Measurements from ENCODE around the gene GCK.

The GCK gene

DNA sequence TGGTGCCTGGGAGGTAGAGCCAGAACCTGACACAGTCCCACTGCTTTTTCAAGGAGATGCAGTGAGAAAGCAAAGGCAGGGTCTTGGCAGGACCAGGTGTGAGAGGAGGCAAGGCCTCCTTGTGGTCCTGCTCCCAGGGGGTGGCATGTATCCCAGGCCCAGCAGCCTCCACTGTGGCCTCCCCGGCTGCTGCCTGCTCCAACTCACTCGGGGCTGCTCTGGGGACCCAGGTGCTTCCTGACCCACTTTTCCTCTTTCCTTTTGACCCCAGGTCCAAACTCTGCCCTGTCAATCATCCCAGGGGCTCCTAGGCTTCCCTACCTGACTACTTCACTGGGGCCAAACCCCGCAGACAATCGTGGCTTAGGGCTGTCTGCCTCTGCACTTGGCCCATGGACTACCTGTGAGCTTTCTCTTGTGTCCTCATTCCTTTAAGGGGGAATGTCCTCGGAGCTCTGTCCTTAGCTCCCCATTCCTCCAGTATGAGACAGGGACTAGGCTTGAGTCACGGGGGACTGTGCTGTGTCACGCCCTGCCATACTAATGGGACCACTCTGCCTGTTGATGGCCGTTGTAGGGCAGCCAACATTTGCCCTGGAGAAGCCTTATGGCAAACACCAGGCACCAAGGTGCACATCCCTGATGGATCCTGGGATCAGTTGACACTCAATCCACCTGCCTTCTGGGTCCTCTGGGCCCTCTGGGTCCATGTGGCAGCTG lies 86.2 kb downstream of the GCK start:
- no peak for DNase-seq

- peak; percentile 77 for DNase-seq
These were observed 87.0 kb downstream of the GCK start for GRCh38 chr7:44101966-44102845.

GRCh38 chr7:44101303-44101965 lies 87.8 kb downstream of the GCK start:
- DNase-seq = no peak

DNA sequence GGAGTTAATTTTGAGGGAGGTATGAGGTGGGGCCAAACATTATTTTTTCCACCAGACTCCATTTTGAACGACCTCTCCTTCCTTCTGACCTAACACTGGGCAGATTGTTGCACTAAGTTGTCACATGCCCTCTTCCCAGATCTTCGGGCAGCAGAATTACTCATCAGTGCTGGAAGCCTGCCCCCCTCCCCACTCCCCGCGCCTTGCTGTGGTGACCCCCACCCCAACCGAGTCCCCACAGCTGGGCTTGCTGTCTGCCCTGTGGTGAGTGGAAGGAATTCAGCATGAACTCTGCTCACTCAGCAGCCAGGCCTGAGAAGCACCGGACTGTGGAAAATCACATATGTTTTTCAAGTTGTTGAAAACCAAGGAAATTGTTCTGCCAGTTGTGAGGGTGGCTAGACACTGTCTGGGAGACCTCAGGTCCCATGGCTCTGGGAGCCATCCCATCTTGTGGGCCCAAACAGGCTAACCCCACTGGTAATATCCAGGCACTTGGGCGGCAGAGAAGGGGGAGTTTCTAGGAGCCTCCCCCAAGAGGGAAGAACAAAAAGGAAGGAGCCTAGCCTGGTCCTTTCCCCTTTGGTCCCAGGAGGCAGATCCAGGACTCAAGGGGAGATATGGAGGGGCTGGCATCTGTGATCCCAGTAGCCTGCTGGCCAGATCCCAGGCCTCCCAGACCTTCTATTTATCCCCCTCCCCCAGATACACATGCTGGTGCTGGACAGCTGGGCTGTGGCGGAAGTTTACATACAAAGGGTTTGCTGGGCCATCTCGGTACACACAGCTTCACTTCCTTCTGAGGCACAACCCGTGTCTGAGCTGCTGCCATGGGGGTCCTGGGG lies 88.6 kb downstream of the GCK start:
- peak; percentile 49 for DNase-seq

GRCh38 chr7:44099669-44100068 lies 89.6 kb downstream of the GCK start:
- DNase-seq = peak; percentile 9

- no peak for DNase-seq
These were observed 90.9 kb downstream of the GCK start for GRCh38 chr7:44098092-44099068.

GRCh38 chr7:44097064-44097932 lies 91.9 kb downstream of the GCK start:
- DNase-seq = no peak

GRCh38 chr7:44096326-44096881 lies 92.8 kb downstream of the GCK start:
- no peak for DNase-seq

DNA sequence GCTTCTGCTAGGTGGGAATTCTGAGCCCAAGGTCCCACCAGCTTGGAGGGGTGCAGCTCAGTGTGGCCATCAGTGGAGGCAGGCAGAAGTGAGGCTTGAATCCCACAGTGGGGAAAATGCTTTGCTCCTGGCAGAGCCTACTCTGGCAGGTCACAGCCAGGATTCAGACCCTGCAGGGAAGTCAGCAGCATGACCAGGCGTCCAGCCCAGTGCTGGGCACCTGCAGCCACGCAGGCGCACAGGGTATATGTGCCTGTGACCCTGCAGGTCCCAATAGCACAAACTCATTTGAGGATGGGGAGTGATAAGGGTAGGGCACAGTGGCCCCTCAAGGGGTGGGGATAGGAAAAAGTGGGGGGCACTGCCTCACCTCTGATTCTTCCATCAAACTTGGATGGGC lies 93.5 kb downstream of the GCK start:
- no peak for DNase-seq

DNA sequence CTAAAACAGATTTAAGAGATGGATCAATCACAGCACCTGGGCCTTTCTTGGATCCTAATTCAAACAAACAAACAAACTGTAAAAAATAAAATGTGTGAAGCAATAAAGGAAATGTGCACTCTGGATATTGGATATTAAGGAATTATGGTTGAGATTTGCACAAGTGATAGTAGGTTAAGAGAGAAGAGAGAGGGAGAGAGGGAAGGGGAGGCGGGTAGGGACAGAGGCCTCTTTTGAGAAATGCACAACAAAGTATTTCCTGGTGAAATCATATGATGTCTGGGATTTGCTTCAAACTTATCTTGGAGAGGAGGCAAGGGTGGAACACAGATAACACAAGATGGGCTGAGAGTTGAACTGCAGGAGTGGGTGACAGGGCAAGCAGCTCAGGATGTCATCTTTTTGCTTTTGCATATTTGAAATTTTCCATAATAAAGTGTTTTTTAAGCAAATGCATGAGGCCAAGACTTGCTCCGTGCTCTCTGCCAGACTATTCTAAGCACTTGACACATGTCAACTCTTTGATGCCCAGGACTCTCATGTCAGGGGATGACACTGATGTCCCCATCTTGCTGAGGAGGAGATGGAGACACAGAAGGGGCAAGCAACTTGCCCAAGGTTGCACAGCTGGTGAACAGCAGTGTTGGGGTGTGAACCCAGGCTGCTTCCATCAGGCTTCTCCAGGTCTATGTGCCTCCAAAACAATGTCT lies 94.2 kb downstream of the GCK start:
- DNase-seq = no peak

DNA sequence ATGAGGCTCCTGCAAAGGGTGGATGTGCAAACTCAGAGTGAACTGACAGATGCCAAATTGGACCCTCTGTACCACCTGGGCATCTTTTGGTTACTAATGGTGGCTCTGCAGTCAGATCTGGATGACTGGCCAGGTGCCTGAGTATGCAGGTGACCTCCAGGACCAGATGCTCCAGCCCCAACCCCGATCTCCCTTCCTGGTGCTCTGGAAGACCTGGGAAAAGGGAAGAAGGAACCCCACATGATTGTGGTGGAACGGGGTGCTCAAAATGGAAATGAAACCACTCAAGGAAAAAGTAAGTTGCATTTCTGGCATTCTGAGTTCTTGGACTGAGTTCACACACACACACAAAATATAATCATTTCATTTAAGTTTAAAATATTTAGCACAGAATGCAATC lies 94.9 kb downstream of the GCK start:
- no peak for DNase-seq

All from fibroblast of skin of right quadriceps (primary cell).